Neutrophil (primary cell): Measurements from ENCODE around the gene BIVM.

ENCODE experiments used
- H3K27ac ChIP-seq: fragments of 200-600 bp; sonication (generic); 2 replicates; pipeline ENCODE4 v1.5.1; 2016; ENCODE audit warnings: mild to moderate bottlenecking, moderate library complexity
- H3K27me3 ChIP-seq: fragments of 200-600 bp; sonication (generic); 2 replicates; pipeline ENCODE4 v1.6.0; 2016; ENCODE audit warnings: mild to moderate bottlenecking
- H3K36me3 ChIP-seq: fragments of 200-600 bp; sonication (generic); 2 replicates; pipeline ENCODE4 v1.5.1; 2017
- H3K4me1 ChIP-seq, 2 experiments: fragments of 200-600 bp in 1 of 2; sonication (generic) in 1 of 2; 1 replicate in 1 of 2; 2 replicates in 1 of 2; pipeline versions ENCODE4 v1.5.1 to v1.6.1; 2013 to 2016; ENCODE audit warnings: low read depth in 1 of 2, low read length in 1 of 2, mild to moderate bottlenecking in 1 of 2, moderate library complexity in 1 of 2; ENCODE audit not compliant: control insufficient read depth in 1 of 2, insufficient read depth in 1 of 2
- H3K4me3 ChIP-seq, 2 experiments: fragments of 200-600 bp in 1 of 2; sonication (generic) in 1 of 2; 1 replicate in 1 of 2; 2 replicates in 1 of 2; pipeline ENCODE4 v1.5.1; 2013 to 2016; ENCODE audit warnings: low read depth in 1 of 2, low read length in 1 of 2, mild to moderate bottlenecking in 1 of 2, moderate library complexity in 1 of 2
- H3K9me3 ChIP-seq: fragments of 200-600 bp; sonication (generic); 2 replicates; pipeline ENCODE4 v1.5.1; 2016
- TF ChIP-seq, protein P1 (sequence below): fragments of 200-600 bp; sonication (generic); IDR thresholded peaks from 2 replicates; pipeline ENCODE4 v1.5.1; 2016; ENCODE audit warnings: antibody characterized with exemption

Gene BIVM

DNA sequence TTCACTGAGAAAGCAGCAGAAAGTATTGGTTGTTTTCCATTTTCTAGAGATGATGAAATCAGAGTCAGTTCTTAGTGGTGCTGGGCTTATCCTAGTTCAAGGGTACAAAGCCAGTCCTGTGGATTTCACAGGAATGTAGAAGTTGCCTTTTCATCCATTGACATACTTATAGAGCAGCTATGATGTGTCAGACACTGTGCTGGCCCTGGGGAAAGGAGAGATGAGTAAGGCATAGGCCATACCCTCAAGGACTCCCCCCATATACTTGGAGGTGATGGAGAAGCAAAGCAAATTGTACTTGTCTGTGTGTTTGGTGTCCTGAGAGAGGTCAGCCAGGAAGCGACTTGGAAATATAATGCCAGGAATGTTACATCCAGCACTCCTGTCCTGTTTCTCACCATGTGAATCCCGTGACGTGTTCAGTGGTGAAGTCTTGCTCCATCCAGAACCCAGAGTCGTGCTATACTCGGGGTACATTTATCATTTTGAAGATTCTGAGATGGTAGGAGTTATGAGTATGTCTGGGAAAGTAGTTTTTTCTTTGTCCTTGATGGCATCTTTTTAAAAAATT, 69.5 kb downstream of the BIVM start:
- peaks cover 87% of the 10 kb centered on the region for H3K36me3 ChIP-seq
- no peaks in the 10 kb centered on the region for H3K9me3 ChIP-seq
- no peak overlapping the region for H3K27ac ChIP-seq
- H3K4me1 ChIP-seq: peaks cover 3% of the 10 kb centered on the region in 2 experiments
- H3K27me3 ChIP-seq: no peaks in the 10 kb centered on the region
- no peak overlapping the region for H3K4me3 ChIP-seq
- TF ChIP-seq, protein P1, sequence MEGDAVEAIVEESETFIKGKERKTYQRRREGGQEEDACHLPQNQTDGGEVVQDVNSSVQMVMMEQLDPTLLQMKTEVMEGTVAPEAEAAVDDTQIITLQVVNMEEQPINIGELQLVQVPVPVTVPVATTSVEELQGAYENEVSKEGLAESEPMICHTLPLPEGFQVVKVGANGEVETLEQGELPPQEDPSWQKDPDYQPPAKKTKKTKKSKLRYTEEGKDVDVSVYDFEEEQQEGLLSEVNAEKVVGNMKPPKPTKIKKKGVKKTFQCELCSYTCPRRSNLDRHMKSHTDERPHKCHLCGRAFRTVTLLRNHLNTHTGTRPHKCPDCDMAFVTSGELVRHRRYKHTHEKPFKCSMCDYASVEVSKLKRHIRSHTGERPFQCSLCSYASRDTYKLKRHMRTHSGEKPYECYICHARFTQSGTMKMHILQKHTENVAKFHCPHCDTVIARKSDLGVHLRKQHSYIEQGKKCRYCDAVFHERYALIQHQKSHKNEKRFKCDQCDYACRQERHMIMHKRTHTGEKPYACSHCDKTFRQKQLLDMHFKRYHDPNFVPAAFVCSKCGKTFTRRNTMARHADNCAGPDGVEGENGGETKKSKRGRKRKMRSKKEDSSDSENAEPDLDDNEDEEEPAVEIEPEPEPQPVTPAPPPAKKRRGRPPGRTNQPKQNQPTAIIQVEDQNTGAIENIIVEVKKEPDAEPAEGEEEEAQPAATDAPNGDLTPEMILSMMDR: no peak

DNA sequence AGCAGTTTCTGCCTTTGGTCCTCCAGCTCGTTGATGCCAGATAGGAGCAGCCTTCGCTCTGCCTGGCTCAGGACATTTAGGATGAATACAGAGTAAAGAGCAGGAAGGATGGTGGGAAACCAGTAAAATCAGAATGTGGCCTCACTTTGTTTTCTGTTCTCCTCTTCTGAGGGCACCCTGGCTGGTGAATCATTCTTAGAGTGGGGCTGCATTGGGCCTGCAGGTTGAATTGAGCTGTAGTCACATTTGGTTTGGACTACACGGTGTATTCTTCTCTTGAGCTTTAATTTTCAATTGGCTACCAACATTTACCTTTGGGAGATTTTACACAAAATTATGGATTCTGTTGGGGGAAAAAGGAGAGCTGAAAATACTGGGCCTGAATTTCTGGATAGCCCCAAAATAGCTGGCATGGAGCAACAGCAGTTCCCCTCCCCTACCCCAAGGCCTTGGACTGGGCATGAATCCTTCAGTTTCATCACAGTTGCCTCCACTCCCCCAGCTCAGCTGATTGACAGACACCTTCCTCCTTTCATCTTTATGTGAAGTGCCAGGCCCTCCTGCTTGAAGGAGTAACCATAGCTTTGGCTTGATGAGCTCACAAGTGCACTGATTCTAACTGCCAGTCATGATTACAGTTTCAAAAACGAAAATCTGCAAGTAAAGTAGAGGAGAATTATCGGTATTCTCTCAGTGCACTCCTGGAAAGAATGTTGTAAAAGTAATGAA, 71.2 kb downstream of the BIVM start:
- no peak overlapping the region for H3K4me3 ChIP-seq
- H3K4me1 ChIP-seq: no peaks in the 10 kb centered on the region
- TF ChIP-seq, protein P1: no peak
- H3K36me3 ChIP-seq: peaks cover 88% of the 10 kb centered on the region
- no peaks in the 10 kb centered on the region for H3K27me3 ChIP-seq
- H3K9me3 ChIP-seq: no peaks in the 10 kb centered on the region
- H3K27ac ChIP-seq: no peak overlapping the region

DNA sequence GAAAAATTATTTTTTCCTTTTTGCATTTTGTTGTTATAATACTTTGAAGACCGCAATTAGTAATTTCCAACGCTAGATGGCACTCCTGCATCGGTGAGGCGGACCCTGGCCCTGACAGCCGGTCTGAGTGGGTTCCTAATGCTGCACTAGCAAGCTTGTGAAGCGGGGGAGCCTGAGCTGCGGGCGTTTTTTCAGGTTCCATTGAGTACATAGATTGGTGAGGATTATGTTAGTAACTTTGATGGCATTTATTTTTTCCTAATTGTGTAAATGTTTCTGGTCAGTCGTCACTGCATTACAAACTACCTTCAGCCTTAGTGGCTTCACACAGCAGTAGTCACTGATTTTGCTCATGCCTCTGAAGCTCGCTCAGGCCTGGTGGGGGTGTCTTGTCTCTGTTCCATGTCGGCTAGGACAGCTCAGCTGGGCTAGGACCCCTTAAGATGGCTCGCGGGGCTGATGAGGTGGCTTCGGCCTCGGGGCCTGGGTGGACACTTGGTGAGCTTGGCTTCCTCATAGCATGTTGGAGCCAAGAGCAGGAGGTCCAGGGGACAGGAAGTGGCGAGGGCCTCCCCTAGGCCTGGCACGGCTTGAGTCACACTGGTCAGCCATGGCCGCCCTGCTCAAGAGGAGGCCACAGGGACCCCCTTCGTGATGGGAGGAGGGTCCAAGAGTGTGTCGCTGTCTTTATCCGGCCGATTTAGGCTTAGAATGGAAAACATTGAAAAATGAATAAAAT, 71.9 kb downstream of the BIVM start:
- H3K27ac ChIP-seq: no peak overlapping the region
- no peaks in the 10 kb centered on the region for H3K27me3 ChIP-seq
- TF ChIP-seq, protein P1: peak; percentile 59
- H3K4me1 ChIP-seq: no peaks in the 10 kb centered on the region
- no peaks in the 10 kb centered on the region for H3K9me3 ChIP-seq
- H3K36me3 ChIP-seq: peaks cover 90% of the 10 kb centered on the region
- H3K4me3 ChIP-seq: no peak overlapping the region

DNA sequence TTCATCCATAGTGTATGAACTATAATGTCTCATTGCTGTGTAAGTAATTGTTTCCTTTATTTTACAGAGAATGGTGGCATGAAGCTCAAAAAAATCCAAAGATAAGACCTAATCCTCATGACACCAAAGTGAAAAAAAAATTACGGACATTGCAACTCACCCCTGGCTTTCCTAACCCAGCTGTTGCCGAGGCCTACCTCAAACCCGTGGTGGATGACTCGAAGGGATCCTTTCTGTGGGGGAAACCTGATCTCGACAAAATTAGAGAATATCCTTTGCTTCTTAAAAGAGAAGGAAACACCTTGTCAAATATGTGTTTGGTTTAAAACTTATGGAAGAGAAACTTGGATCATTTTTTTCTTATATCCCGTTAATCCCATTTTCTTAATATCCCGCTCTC, 73.2 kb downstream of the BIVM start:
- TF ChIP-seq, protein P1: no peak
- H3K27ac ChIP-seq: no peak overlapping the region
- no peaks in the 10 kb centered on the region for H3K4me1 ChIP-seq
- no peak overlapping the region for H3K4me3 ChIP-seq
- peaks cover 89% of the 10 kb centered on the region for H3K36me3 ChIP-seq
- no peaks in the 10 kb centered on the region for H3K9me3 ChIP-seq
- H3K27me3 ChIP-seq: no peaks in the 10 kb centered on the region

DNA sequence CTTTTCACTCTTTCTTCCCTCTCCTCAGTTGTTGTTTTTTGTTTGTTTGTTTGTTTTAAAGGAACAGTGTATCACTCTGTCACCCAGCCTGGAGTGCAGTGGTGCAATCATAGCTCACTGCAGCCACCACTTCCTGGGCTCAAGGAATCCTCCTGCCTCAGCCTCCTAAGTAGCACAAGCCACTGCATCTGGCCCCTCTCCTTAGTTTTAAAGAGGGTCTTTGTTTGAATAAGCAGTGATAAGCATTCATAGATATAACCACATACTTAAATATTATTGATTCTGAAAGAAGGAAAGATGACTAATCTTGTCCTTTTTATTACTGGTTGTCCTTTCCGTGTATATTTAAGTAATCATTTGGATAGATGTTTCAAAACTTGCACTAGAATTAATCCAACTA, 73.6 kb downstream of the BIVM start:
- Histone ChIP-seq H3K27me3 (no peaks in the 10 kb centered on the region), H3K4me1 (no peaks in the 10 kb centered on the region), H3K4me3 (no peak overlapping the region), H3K36me3 (peaks cover 89% of the 10 kb centered on the region), H3K9me3 (no peaks in the 10 kb centered on the region), H3K27ac (no peak overlapping the region)
- TF ChIP-seq, protein P1: no peak
